Left lung (tissue), 14 donors: ENCODE results near the gene FAM221B. TPM values are rescaled to one million over a fixed set of nuclear protein-coding genes. Genes with fewer than 3 reads are reported as not detected.
A peak's percentile ranks its signal among the peaks of the same experiment; 100 is the strongest.

ENCODE experiments used
- ATAC-seq: fragments of 200-7000 bp; cut with Tn5 transposase; one replicate; pipeline ENCODE4 v1.9.1; 2020; ENCODE audit warnings: moderate library complexity
- DNase-seq, 4 donors: peaks; one replicate each; pipeline ENCODE4 v3.0.0-alpha.2; 2013 to 2020
- H3K27ac ChIP-seq, 2 donors: fragments of 200-600 bp; sonication (generic) in 1 of 2; one replicate each; pipeline versions ENCODE4 v1.5.0 to v1.8.0; 2020 to 2021
- H3K27me3 ChIP-seq, 2 donors: fragments of 200-600 bp; sonication (generic) in 1 of 2; one replicate each; pipeline versions ENCODE4 v1.5.0 to v1.8.0; 2020 to 2021
- H3K36me3 ChIP-seq, 2 donors: fragments of 200-600 bp; sonication (generic) in 1 of 2; one replicate each; pipeline versions ENCODE4 v1.5.0 to v1.8.0; 2020 to 2021
- H3K4me1 ChIP-seq, 2 donors: fragments of 200-600 bp; one replicate each; pipeline ENCODE4 v1.8.0; 2021
- H3K4me3 ChIP-seq, 2 donors: fragments of 200-600 bp; sonication (generic) in 1 of 2; one replicate each; pipeline versions ENCODE4 v1.5.0 to v1.8.0; 2020 to 2021; ENCODE audit warnings: mild to moderate bottlenecking in 1 of 2
- H3K9me3 ChIP-seq, 2 donors: fragments of 200-600 bp; sonication (generic) in 1 of 2; one replicate each; pipeline versions ENCODE4 v1.5.0 to v1.8.0; 2020 to 2021
- CTCF ChIP-seq, 2 donors: fragments of 200-600 bp; sonication (generic) in 1 of 2; IDR thresholded peaks; one replicate each; pipeline versions ENCODE4 v1.5.0 to v1.8.0; 2021; ENCODE audit warnings: antibody characterized with exemption in 2 of 2
- intact Hi-C, 2 donors: fragments of 100-400 bp; cut with DNase I; formaldehyde crosslinking; loops; one replicate each; pipeline versions ENCODE4 v1.11.2 to v1.14.2; 2022
- long read RNA-seq, 12 donors: library from polyadenylated mRNA in 2 of 12; unstranded in 2 of 12; transcript quantifications; one replicate each; pipeline ENCODE4 v2.0.0 and lab custom pipeline, GENCODE V29; 2019 to 2026
- polyA plus RNA-seq, 6 donors: library from polyadenylated mRNA; unstranded; fragments of 120-200 nt; gene quantifications; one replicate each; pipeline ENCODE4 v1.2.1, GENCODE V29; 2013; ENCODE audit not compliant: insufficient read length in 6 of 6
- total RNA-seq, 2 donors: library from RNA; stranded (reverse); fragmentation: NEBNext Ultra II Directional; extraction: Animal tissue kit (Norgen Biotek cat#: 25700); gene quantifications; one replicate each; pipeline ENCODE4 v1.2.1, GENCODE V29; 2021
- donor health status: DM: no; HTN: yes; CAD: no.
- donor health status: DM: no; HTN: no; CAD: no.

FAM221B gene
- total RNA-seq (not detected), polyA plus RNA-seq (under 1 TPM; 0.24 to 0.90 (median 0.39) TPM)
- long read RNA-seq, donor 1 = 0 reads
- long read RNA-seq, donor 2 = 0 reads
- long read RNA-seq, donor 3 = 0 reads
- long read RNA-seq, donor 4 = 0 reads
- long read RNA-seq, donor 5 = 0 reads
- long read RNA-seq, donor 6 = 0 reads
- long read RNA-seq, donor 7 = 0 reads
- long read RNA-seq, donor 8 = 0 reads
- long read RNA-seq, donor 9 = 0 reads
- long read RNA-seq, donor 10, partial matches to known transcripts = 0 of 1 reads
- long read RNA-seq, donor 10, other reads (novel, unspliced or antisense) = 1 of 1 reads
- long read RNA-seq, donor 11 = 0 reads
- long read RNA-seq, donor 12 = 0 reads

GRCh38 chr9:35828716-35829083 lies at the start of gene FAM221B:
FAM221B (minus strand) TSS chr9:35828732; CDS start chr9:35826161, 2,571 bp downstream.
- peak in 3 of 4 donors; percentile 38 to 82 (median 43) for DNase-seq
- intact Hi-C loops = loop anchor here in 1 of 2 donors (5.0 kb wide), 1 partner anchor 54 kb away; no protein-coding TSS in a partner anchor
- Histone ChIP-seq H3K36me3 (no peaks in the 10 kb centered on the region), H3K27me3 (no peaks in the 10 kb centered on the region), H3K4me1 (peaks cover 6 to 27% of the 10 kb centered on the region in 2 donors), H3K4me3 (peak within 1 kb of the TSS; percentile 57 to 69), H3K9me3 (no peaks in the 10 kb centered on the region), H3K27ac (peak within 1 kb of the TSS; percentile 82 to 90)
- TF ChIP-seq CTCF (IDR thresholded peaks at IDR 0.05) = no peak
- ATAC-seq = no peak

- no peak overlapping the region for H3K27ac ChIP-seq
- intact Hi-C loops = no loop called here
- peaks cover 0 to 8% of the 10 kb centered on the region in 2 donors for H3K9me3 ChIP-seq
- no peaks in the 10 kb centered on the region for H3K4me1 ChIP-seq
- no peak overlapping the region for H3K4me3 ChIP-seq
- H3K27me3 ChIP-seq = peaks cover 0 to 7% of the 10 kb centered on the region in 2 donors
- H3K36me3 ChIP-seq = no peaks in the 10 kb centered on the region
- DNase-seq (no peak), ATAC-seq (no peak)
- no peak for TF ChIP-seq CTCF (IDR thresholded peaks at IDR 0.05)
These were observed 44.0 kb upstream of the FAM221B start for GRCh38 chr9:35872505-35872904.

GRCh38 chr9:35871545-35871944 lies 43.0 kb upstream of the FAM221B start:
- Histone ChIP-seq H3K9me3 (no peaks in the 10 kb centered on the region), H3K4me3 (no peak overlapping the region), H3K4me1 (no peaks in the 10 kb centered on the region), H3K27ac (no peak overlapping the region), H3K36me3 (no peaks in the 10 kb centered on the region), H3K27me3 (peaks cover 0 to 10% of the 10 kb centered on the region in 2 donors)
- TF ChIP-seq CTCF (IDR thresholded peaks at IDR 0.05) = no peak
- intact Hi-C loops = no loop called here
- DNase-seq (no peak), ATAC-seq (peak; percentile 58)

GRCh38 chr9:35870351-35870923 lies 41.9 kb upstream of the FAM221B start, which contains the start of gene OR13J1:
OR13J1 (minus strand) TSS chr9:35870401; CDS start chr9:35870401, 0 bp downstream.
- no peak within 1 kb of the TSS for H3K27ac ChIP-seq
- DNase-seq = no peak
- ATAC-seq = no peak
- no peak within 1 kb of the TSS for H3K4me3 ChIP-seq
- peaks cover 0 to 21% of the 10 kb centered on the region in 2 donors for H3K27me3 ChIP-seq
- intact Hi-C loops = no loop called here
- H3K9me3 ChIP-seq = no peaks in the 10 kb centered on the region
- no peaks in the 10 kb centered on the region for H3K4me1 ChIP-seq
- H3K36me3 ChIP-seq = no peaks in the 10 kb centered on the region
- TF ChIP-seq CTCF (IDR thresholded peaks at IDR 0.05) = no peak

- Histone ChIP-seq H3K4me1 (no peaks in the 10 kb centered on the region), H3K36me3 (no peaks in the 10 kb centered on the region), H3K27ac (no peak overlapping the region), H3K9me3 (no peaks in the 10 kb centered on the region), H3K4me3 (no peak overlapping the region), H3K27me3 (peaks cover 0 to 28% of the 10 kb centered on the region in 2 donors)
- intact Hi-C loops = no loop called here
- no peak for ATAC-seq
- DNase-seq = no peak
- no peak for TF ChIP-seq CTCF (IDR thresholded peaks at IDR 0.05)
These were observed 41.2 kb upstream of the FAM221B start for GRCh38 chr9:35869621-35870216.
